Fibroblast of lung (primary cell): ENCODE measurements around the gene CLCN4. TPM values are rescaled to one million over a fixed set of nuclear protein-coding genes. Genes with fewer than 3 reads are reported as not detected.

Experiments
- DNase-seq, 2 donors: peaks; one replicate each; pipeline versions ENCODE4 v3.0.0 to v3.0.0-alpha.2; 2010; ENCODE audit warnings: low read depth in 2 of 2
- H2AFZ ChIP-seq: 2 replicates; pipeline ENCODE4 v1.5.1; 2012; ENCODE audit warnings: low read length, control low read depth, inconsistent platforms
- H3K27ac ChIP-seq: 2 replicates; pipeline ENCODE4 v1.5.1; 2011; ENCODE audit warnings: low read length, control low read depth; ENCODE audit not compliant: insufficient read depth
- H3K27me3 ChIP-seq: 2 replicates; pipeline ENCODE4 v1.5.1; 2011; ENCODE audit warnings: mild to moderate bottlenecking, low read length; ENCODE audit not compliant: control insufficient read depth, insufficient read depth
- H3K36me3 ChIP-seq: 2 replicates; pipeline ENCODE4 v1.5.1; 2011; ENCODE audit warnings: low read length; ENCODE audit not compliant: control insufficient read depth, insufficient read depth
- H3K4me1 ChIP-seq: 2 replicates; pipeline ENCODE4 v1.5.1; 2011; ENCODE audit warnings: low read length; ENCODE audit not compliant: control insufficient read depth, insufficient read depth; ENCODE audit errors: extremely low read depth
- H3K4me2 ChIP-seq: 2 replicates; pipeline ENCODE4 v1.5.1; 2011; ENCODE audit warnings: low read length, control low read depth; ENCODE audit not compliant: insufficient read depth; ENCODE audit errors: extremely low read depth
- H3K4me3 ChIP-seq, 4 experiments: fragments of 200-600 bp in 1 of 4; sonication (generic) in 1 of 4; replicated peaks in 1 of 4; 2 replicates each; pipeline ENCODE4 v1.5.1; 2011 to 2016; ENCODE audit warnings: low read length in 4 of 4, low read depth in 3 of 4, mild to moderate bottlenecking in 3 of 4, control low read depth in 2 of 4, inconsistent platforms in 1 of 4, mixed read lengths in 1 of 4; ENCODE audit not compliant: insufficient read depth in 1 of 4; ENCODE audit errors: control extremely low read depth in 1 of 4
- H3K79me2 ChIP-seq: 2 replicates; pipeline ENCODE4 v1.5.1; 2012; ENCODE audit warnings: mild to moderate bottlenecking, low read length, inconsistent platforms; ENCODE audit not compliant: control insufficient read depth, insufficient read depth
- H3K9ac ChIP-seq: 2 replicates; pipeline ENCODE4 v1.5.1; 2011; ENCODE audit warnings: mild to moderate bottlenecking, low read length, control low read depth; ENCODE audit not compliant: insufficient read depth
- H3K9me3 ChIP-seq: 2 replicates; pipeline ENCODE4 v1.5.1; 2012; ENCODE audit warnings: low read depth, low read length; ENCODE audit not compliant: control insufficient read depth, insufficient read depth
- H4K20me1 ChIP-seq: 2 replicates; pipeline ENCODE4 v1.5.1; 2011; ENCODE audit warnings: low read length; ENCODE audit not compliant: control insufficient read depth, insufficient read depth; ENCODE audit errors: extremely low read depth
- CTCF ChIP-seq, 2 donors: IDR thresholded peaks in 1 of 2; conservative IDR thresholded peaks in 1 of 2; 1 replicate in 1 of 2; 2 replicates in 1 of 2; pipeline ENCODE4 v1.5.1; 2011 to 2012; ENCODE audit warnings: low read length in 2 of 2, control low read depth in 1 of 2, inconsistent platforms in 1 of 2, low read depth in 1 of 2, mild to moderate bottlenecking in 1 of 2
- EZH2 ChIP-seq: IDR thresholded peaks from 2 replicates; pipeline ENCODE4 v1.5.1; 2012; ENCODE audit warnings: low read length, control low read depth, mild to moderate bottlenecking; ENCODE audit errors: missing control alignments
- polyA plus RNA-seq, 2 donors: library from polyadenylated mRNA; depleted of rRNA in 1 of 2; stranded (reverse) in 1 of 2; unstranded in 1 of 2; fragments of >200 nt; gene quantifications; 2 replicates each; pipeline ENCODE4 v1.2.1, GENCODE V29; 2011 to 2012; ENCODE audit warnings: missing spikeins in 1 of 2
- total RNA-seq: library from RNA; depleted of rRNA; stranded (reverse); fragments of >200 nt; gene quantifications from 2 replicates; pipeline ENCODE4 v1.2.1, GENCODE V29; 2014

Gene CLCN4
- total and polyA plus RNA-seq, 2 donors (not counting 1 experiment from before 2014, with no cell fraction given) = 0.70 to 4.0 TPM

- no peak for DNase-seq
- no peaks in the 10 kb centered on the region for H3K4me1 ChIP-seq
- H3K4me3 ChIP-seq = no peak overlapping the region
- no peaks in the 10 kb centered on the region for H4K20me1 ChIP-seq
- no peaks in the 10 kb centered on the region for H3K9me3 ChIP-seq
- H3K27ac ChIP-seq = no peak overlapping the region
- no peaks in the 10 kb centered on the region for H3K27me3 ChIP-seq
- no peak overlapping the region for H3K9ac ChIP-seq
- no peak overlapping the region for H3K4me2 ChIP-seq
- H2AFZ ChIP-seq = no peak overlapping the region
- H3K79me2 ChIP-seq = no peaks in the 10 kb centered on the region
- H3K36me3 ChIP-seq = no peaks in the 10 kb centered on the region
- TF ChIP-seq CTCF (conservative IDR thresholded peaks at IDR 0.05 in 1 of 2, IDR thresholded peaks at IDR 0.05 in 1 of 2; ENCODE audit: low read depth in 1 of 2, low read length in 2 of 2) = no peak
- TF ChIP-seq EZH2 = no peak
These were observed 60.4 kb downstream of the CLCN4 start for GRCh38 chrX:10217198-10217597.

GRCh38 chrX:10221651-10222050 lies 64.9 kb downstream of the CLCN4 start:
- TF ChIP-seq EZH2 (no peak), CTCF (conservative IDR thresholded peaks at IDR 0.05 in 1 of 2, IDR thresholded peaks at IDR 0.05 in 1 of 2; ENCODE audit: low read depth in 1 of 2, low read length in 2 of 2) (no peak)
- no peaks in the 10 kb centered on the region for H3K36me3 ChIP-seq
- H3K9ac ChIP-seq = no peak overlapping the region
- H3K4me2 ChIP-seq = no peak overlapping the region
- H3K27me3 ChIP-seq = no peaks in the 10 kb centered on the region
- no peak for DNase-seq
- H3K9me3 ChIP-seq = no peaks in the 10 kb centered on the region
- no peaks in the 10 kb centered on the region for H3K4me1 ChIP-seq
- H3K27ac ChIP-seq = no peak overlapping the region
- no peaks in the 10 kb centered on the region for H3K79me2 ChIP-seq
- H3K4me3 ChIP-seq = no peak overlapping the region
- no peaks in the 10 kb centered on the region for H4K20me1 ChIP-seq
- no peak overlapping the region for H2AFZ ChIP-seq

GRCh38 chrX:10223276-10223675 lies 66.5 kb downstream of the CLCN4 start:
- Histone ChIP-seq H3K4me2 (no peak overlapping the region), H3K4me3 (no peak overlapping the region)
- no peak for TF ChIP-seq CTCF (conservative IDR thresholded peaks at IDR 0.05 in 1 of 2, IDR thresholded peaks at IDR 0.05 in 1 of 2; ENCODE audit: low read depth in 1 of 2, low read length in 2 of 2)
- no peak for TF ChIP-seq EZH2

More at GRCh38 chrX:10223276-10223675, 66.5 kb downstream of the CLCN4 start:
- no peaks in the 10 kb centered on the region for H4K20me1 ChIP-seq
- H3K27me3 ChIP-seq = no peaks in the 10 kb centered on the region
- no peaks in the 10 kb centered on the region for H3K9me3 ChIP-seq
- no peak overlapping the region for H3K9ac ChIP-seq
- DNase-seq = no peak
- no peak overlapping the region for H2AFZ ChIP-seq
- H3K4me1 ChIP-seq = no peaks in the 10 kb centered on the region
- H3K36me3 ChIP-seq = no peaks in the 10 kb centered on the region
- H3K79me2 ChIP-seq = no peaks in the 10 kb centered on the region
- H3K27ac ChIP-seq = no peak overlapping the region
